ENCODE data around the gene LRSAM1.

The LRSAM1 gene

DNA sequence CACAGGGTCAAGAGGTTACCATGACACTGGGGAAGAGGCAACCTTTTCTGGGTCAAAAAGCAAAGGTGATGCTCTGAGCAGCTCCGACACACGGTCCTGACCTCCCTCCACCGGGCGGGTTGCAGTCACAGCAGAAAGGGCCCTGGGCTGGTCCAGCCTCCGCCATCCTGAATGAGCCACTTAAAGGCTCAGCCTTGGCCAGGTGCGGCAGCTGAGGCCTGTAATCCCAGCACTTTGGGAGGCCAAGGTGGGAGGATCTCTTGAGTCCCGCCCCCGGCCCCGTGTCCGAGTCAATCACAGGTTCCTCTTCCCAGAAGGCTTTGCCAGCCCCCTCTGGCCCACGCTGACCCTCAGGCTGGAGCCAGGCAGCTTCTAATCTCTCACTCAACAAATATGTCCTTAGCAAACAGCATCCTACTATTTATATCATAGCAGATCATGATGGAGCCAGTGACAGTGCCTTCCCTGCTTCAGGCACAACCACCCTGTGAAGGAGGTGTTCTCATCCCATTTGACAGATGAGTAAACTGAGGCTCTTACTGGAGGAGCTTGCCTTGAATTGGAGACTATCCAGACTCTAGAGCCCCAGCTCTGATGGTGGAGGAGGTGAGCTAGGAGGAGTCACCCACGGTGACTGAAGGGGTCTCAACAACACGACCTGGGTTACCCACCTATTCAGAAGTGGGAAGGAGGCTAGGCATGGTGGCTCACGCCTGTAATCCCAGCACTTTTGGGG is 79.1 kb downstream of the LRSAM1 start:
- ATAC-seq (ENCODE audit: low read depth) (no peak), DNase-seq (ENCODE audit: low spot score) (peak; percentile 43)
- no peak overlapping the region for H3K4me3 ChIP-seq (ENCODE audit: severe bottlenecking)
- TF ChIP-seq, protein P1, sequence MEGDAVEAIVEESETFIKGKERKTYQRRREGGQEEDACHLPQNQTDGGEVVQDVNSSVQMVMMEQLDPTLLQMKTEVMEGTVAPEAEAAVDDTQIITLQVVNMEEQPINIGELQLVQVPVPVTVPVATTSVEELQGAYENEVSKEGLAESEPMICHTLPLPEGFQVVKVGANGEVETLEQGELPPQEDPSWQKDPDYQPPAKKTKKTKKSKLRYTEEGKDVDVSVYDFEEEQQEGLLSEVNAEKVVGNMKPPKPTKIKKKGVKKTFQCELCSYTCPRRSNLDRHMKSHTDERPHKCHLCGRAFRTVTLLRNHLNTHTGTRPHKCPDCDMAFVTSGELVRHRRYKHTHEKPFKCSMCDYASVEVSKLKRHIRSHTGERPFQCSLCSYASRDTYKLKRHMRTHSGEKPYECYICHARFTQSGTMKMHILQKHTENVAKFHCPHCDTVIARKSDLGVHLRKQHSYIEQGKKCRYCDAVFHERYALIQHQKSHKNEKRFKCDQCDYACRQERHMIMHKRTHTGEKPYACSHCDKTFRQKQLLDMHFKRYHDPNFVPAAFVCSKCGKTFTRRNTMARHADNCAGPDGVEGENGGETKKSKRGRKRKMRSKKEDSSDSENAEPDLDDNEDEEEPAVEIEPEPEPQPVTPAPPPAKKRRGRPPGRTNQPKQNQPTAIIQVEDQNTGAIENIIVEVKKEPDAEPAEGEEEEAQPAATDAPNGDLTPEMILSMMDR (IDR thresholded peaks at IDR 0.05; ENCODE audit: poor library complexity, severe bottlenecking), result no peak
- H3K27me3 ChIP-seq (ENCODE audit: insufficient read depth, poor library complexity, severe bottlenecking), result no peaks in the 10 kb centered on the region
- peaks cover 9% of the 10 kb centered on the region for H3K4me1 ChIP-seq (ENCODE audit: insufficient read depth, poor library complexity, severe bottlenecking)
- no peaks in the 10 kb centered on the region for H3K9me3 ChIP-seq (ENCODE audit: severe bottlenecking)
- H3K27ac ChIP-seq (ENCODE audit: poor library complexity, severe bottlenecking), result no peak overlapping the region
- peaks cover 96% of the 10 kb centered on the region for H3K36me3 ChIP-seq (ENCODE audit: low read depth)

DNA sequence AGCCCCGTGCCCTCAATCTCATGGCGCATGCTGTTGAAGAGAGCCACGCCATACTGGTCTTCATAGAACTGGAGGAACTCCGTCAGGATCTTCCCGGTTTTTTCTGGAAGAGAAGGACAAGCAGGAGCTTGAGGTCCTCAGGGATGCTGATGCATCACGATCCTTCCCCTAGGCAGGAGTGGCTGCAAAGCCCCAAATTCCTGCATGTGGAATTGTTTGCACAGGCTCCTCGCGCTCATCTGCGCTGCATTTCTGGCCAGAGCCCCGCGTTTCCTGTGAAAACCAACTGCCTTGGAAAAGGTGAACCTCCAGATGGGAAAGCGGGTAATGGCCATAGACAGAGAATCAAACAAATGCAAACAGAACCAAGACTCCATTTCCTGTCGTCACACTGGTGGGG is 80.4 kb downstream of the LRSAM1 start:
- TF ChIP-seq, protein P1 (IDR thresholded peaks at IDR 0.05; ENCODE audit: poor library complexity, severe bottlenecking), result no peak
- Histone ChIP-seq H3K27ac (ENCODE audit: poor library complexity, severe bottlenecking) (no peak overlapping the region), H3K27me3 (ENCODE audit: insufficient read depth, poor library complexity, severe bottlenecking) (no peaks in the 10 kb centered on the region), H3K4me1 (ENCODE audit: insufficient read depth, poor library complexity, severe bottlenecking) (peaks cover 22% of the 10 kb centered on the region), H3K9me3 (ENCODE audit: severe bottlenecking) (no peaks in the 10 kb centered on the region), H3K36me3 (ENCODE audit: low read depth) (peaks cover 93% of the 10 kb centered on the region), H3K4me3 (ENCODE audit: severe bottlenecking) (no peak overlapping the region)
- ATAC-seq (ENCODE audit: low read depth), result no peak
- no peak for DNase-seq (ENCODE audit: low spot score)

DNA sequence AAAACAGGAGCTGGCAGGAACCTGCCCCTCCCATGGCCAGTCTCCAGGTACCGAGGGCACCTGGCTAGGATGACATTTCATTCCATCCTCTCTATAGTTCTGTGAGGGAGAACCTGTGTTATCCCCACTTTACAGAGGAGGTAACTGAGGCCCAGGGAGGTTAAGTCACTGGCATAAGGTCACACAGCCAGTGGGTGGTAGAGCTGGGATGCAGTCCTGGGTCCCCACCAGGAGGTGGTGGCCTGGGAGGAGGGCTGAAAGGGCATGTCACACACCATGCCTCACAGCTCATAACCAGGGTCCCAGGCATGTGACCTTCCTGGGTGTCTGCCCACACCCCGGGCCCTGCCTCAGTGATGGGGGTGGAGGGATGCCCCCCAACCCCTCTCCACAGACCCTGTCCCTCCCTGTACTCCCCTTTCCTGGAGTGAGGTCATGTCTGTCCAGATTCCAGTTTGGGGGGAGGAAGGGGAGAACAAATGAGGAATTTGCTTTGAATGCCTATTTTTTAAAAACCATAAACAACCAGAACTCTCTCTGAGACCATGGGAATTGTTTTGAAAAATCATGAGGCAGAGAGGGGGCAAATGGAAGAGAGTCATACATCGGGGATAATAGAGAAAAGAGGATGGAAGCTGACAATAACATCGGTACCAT is 83.1 kb downstream of the LRSAM1 start:
- H3K36me3 ChIP-seq (ENCODE audit: low read depth), result peaks cover 75% of the 10 kb centered on the region
- peak overlapping the region; percentile 84 for H3K27ac ChIP-seq (ENCODE audit: poor library complexity, severe bottlenecking)
- no peak overlapping the region for H3K4me3 ChIP-seq (ENCODE audit: severe bottlenecking)
- TF ChIP-seq, protein P1 (IDR thresholded peaks at IDR 0.05; ENCODE audit: poor library complexity, severe bottlenecking), result no peak
- DNase-seq (ENCODE audit: low spot score), result peak; percentile 39
- no peaks in the 10 kb centered on the region for H3K9me3 ChIP-seq (ENCODE audit: severe bottlenecking)
- no peaks in the 10 kb centered on the region for H3K27me3 ChIP-seq (ENCODE audit: insufficient read depth, poor library complexity, severe bottlenecking)
- peaks cover 46% of the 10 kb centered on the region for H3K4me1 ChIP-seq (ENCODE audit: insufficient read depth, poor library complexity, severe bottlenecking)
- ATAC-seq (ENCODE audit: low read depth), result no peak

DNA sequence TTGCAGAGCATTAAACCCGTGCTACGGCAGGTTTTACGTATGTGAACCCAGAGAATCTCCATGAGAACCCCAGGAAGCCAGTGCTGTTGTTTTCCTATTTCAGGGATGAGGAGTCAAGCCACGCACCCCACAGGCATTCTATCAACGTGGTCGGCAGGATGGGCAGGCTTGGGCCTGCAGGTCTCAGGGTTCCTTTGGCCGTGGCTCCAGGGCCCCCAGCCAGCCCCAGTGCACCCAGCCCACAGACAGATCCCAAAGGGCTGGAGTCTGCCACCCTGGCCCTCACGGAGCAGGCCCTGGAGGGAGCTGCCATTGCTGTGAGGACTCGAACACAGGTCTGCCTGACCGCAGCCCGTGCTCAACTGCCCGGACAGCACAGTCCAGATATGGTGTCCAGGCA is 83.6 kb downstream of the LRSAM1 start:
- peaks cover 72% of the 10 kb centered on the region for H3K36me3 ChIP-seq (ENCODE audit: low read depth)
- TF ChIP-seq, protein P1 (IDR thresholded peaks at IDR 0.05; ENCODE audit: poor library complexity, severe bottlenecking), result no peak
- H3K27ac ChIP-seq (ENCODE audit: poor library complexity, severe bottlenecking), result peak overlapping the region; percentile 84

DNA sequence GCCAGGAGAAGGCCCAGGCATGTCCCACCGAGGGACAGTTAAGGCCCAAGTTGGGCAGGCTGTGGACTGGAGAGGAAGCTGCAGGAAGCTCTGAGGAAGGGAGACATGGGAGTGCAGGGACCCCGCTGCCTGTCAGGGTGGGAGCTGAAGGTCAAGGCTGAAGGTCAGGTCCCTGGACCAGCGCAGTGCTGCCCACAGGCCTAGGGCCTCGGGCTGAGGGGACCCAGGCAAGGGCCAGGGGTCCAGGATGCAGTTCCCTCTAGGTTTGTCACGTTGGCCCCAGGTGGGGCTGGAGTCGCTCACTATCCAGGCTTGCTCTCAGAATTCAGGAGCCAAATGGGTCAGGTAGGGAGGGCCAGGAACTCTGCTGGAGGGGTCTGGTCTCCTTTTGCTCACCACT is 84.1 kb downstream of the LRSAM1 start:
- H3K4me1 ChIP-seq (ENCODE audit: insufficient read depth, poor library complexity, severe bottlenecking), result peaks cover 56% of the 10 kb centered on the region
- ATAC-seq (ENCODE audit: low read depth) (no peak; the same call in 2 of the 3 replicates), DNase-seq (ENCODE audit: low spot score) (no peak)
- no peaks in the 10 kb centered on the region for H3K9me3 ChIP-seq (ENCODE audit: severe bottlenecking)
- no peaks in the 10 kb centered on the region for H3K27me3 ChIP-seq (ENCODE audit: insufficient read depth, poor library complexity, severe bottlenecking)
- peaks cover 72% of the 10 kb centered on the region for H3K36me3 ChIP-seq (ENCODE audit: low read depth)
- no peak overlapping the region for H3K4me3 ChIP-seq (ENCODE audit: severe bottlenecking)
- peak overlapping the region; percentile 84 for H3K27ac ChIP-seq (ENCODE audit: poor library complexity, severe bottlenecking)
- TF ChIP-seq, protein P1 (IDR thresholded peaks at IDR 0.05; ENCODE audit: poor library complexity, severe bottlenecking), result no peak

More for the DNA sequence above, 83.6 kb downstream of the LRSAM1 start:
- Histone ChIP-seq H3K4me1 (ENCODE audit: insufficient read depth, poor library complexity, severe bottlenecking) (peaks cover 52% of the 10 kb centered on the region), H3K27me3 (ENCODE audit: insufficient read depth, poor library complexity, severe bottlenecking) (no peaks in the 10 kb centered on the region), H3K4me3 (ENCODE audit: severe bottlenecking) (no peak overlapping the region), H3K9me3 (ENCODE audit: severe bottlenecking) (no peaks in the 10 kb centered on the region)
- DNase-seq (ENCODE audit: low spot score), result peak; percentile 78
- ATAC-seq (ENCODE audit: low read depth), result peak; percentile 56; the same call in 2 of the 3 replicates
